DOHH2 (cell line): Measurements from ENCODE around the gene ARFIP1.

Experiments used
- H3F3A ChIP-seq: fragments of 200-600 bp; sonication (generic), shearing (Covaris generic); 2 replicates; pipeline ENCODE4 v1.6.0; 2016; ENCODE audit warnings: antibody characterized with exemption, mild to moderate bottlenecking; ENCODE audit not compliant: control insufficient read depth, insufficient read depth
- H3K27ac ChIP-seq: fragments of 200-600 bp; sonication (generic); 2 replicates; pipeline ENCODE4 v1.5.1; 2014; ENCODE audit warnings: low read depth, mild to moderate bottlenecking, low read length, moderate library complexity
- H3K27me3 ChIP-seq: fragments of 200-600 bp; sonication (generic); 2 replicates; pipeline ENCODE4 v1.6.1; 2014; ENCODE audit warnings: mild to moderate bottlenecking, low read length, mixed read lengths; ENCODE audit not compliant: control insufficient read depth
- H3K36me3 ChIP-seq: fragments of 200-600 bp; sonication (generic); 2 replicates; pipeline ENCODE4 v1.6.1; 2014; ENCODE audit warnings: mild to moderate bottlenecking, low read length, moderate library complexity, mixed read lengths; ENCODE audit not compliant: control insufficient read depth
- H3K4me1 ChIP-seq: fragments of 200-600 bp; sonication (generic); 2 replicates; pipeline ENCODE4 v1.6.1; 2014; ENCODE audit warnings: mild to moderate bottlenecking, low read length, mixed read lengths; ENCODE audit not compliant: control insufficient read depth
- H3K4me2 ChIP-seq: fragments of 200-600 bp; sonication (generic); 2 replicates; pipeline ENCODE4 v1.6.0; 2014; ENCODE audit warnings: mild to moderate bottlenecking, low read length, moderate library complexity
- H3K4me3 ChIP-seq: fragments of 200-600 bp; sonication (generic); 2 replicates; pipeline ENCODE4 v1.5.1; 2014; ENCODE audit warnings: mild to moderate bottlenecking, low read length, mixed read lengths
- H3K79me2 ChIP-seq: fragments of 200-600 bp; sonication (generic); 2 replicates; pipeline ENCODE4 v1.6.1; 2014; ENCODE audit warnings: mild to moderate bottlenecking, low read length, mixed read lengths; ENCODE audit not compliant: control insufficient read depth
- H3K9me2 ChIP-seq: fragments of 200-600 bp; sonication (generic); replicated peaks from 2 replicates; pipeline ENCODE4 v1.6.1; 2014; ENCODE audit warnings: mild to moderate bottlenecking, low read length, mixed read lengths; ENCODE audit not compliant: control insufficient read depth
- H3K9me3 ChIP-seq: fragments of 200-600 bp; sonication (generic); 2 replicates; pipeline ENCODE4 v1.6.1; 2014; ENCODE audit warnings: antibody characterized with exemption, low read length, mixed read lengths; ENCODE audit not compliant: control insufficient read depth, insufficient read depth
- H4K20me1 ChIP-seq: fragments of 200-600 bp; sonication (generic); 2 replicates; pipeline ENCODE4 v1.6.0; 2014; ENCODE audit warnings: low read depth, mild to moderate bottlenecking, antibody characterized with exemption, low read length, moderate library complexity; ENCODE audit not compliant: control insufficient read depth, insufficient read depth
- CTCF ChIP-seq: fragments of 200-600 bp; sonication (generic); IDR thresholded peaks from one replicate; pipeline ENCODE4 v1.5.1; 2014; ENCODE audit warnings: antibody characterized with exemption, mild to moderate bottlenecking, low read depth, low read length; ENCODE audit not compliant: poor library complexity, severe bottlenecking
- EZH2phosphoT487 ChIP-seq: fragments of 200-600 bp; sonication (generic); IDR thresholded peaks from 2 replicates; pipeline ENCODE4 v1.6.1; 2017; ENCODE audit warnings: borderline replicate concordance, mild to moderate bottlenecking, antibody characterized with exemption, low read length, moderate library complexity, mixed read lengths

ARFIP1 gene

DNA sequence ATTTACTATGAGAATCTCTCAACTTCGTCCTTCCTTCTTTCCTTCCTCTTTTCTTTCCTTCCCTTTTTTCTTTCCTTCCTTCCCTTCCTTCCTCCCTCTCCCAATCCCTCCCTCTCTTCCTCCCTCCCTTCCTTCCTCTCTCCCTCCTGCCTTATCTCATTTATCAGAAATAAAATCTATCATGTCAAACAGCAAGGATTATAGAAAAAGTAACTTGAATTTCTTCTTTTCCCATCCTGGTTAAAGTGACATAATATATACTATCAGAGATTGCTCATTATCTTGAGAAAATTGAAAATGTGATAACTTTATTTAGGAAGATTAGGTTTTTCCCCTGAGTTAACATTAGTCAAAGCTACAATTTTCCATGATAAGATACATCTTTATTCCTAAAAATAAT lies 5.8 kb upstream of the ARFIP1 start:
- H3K9me3 ChIP-seq = no peaks in the 10 kb centered on the region
- no peaks in the 10 kb centered on the region for H3K79me2 ChIP-seq
- no peaks in the 10 kb centered on the region for H3K9me2 ChIP-seq
- H3K4me2 ChIP-seq = no peak overlapping the region
- H3K4me3 ChIP-seq = no peak overlapping the region
- TF ChIP-seq EZH2phosphoT487 = no peak
- no peak for TF ChIP-seq CTCF
- H3K36me3 ChIP-seq = no peaks in the 10 kb centered on the region
- H3K27me3 ChIP-seq = peaks cover 30% of the 10 kb centered on the region
- no peaks in the 10 kb centered on the region for H4K20me1 ChIP-seq
- H3K4me1 ChIP-seq = peaks cover 14% of the 10 kb centered on the region
- no peak overlapping the region for H3K27ac ChIP-seq
- H3F3A ChIP-seq = no peaks in the 10 kb centered on the region; the same call in 1 of the 2 replicates

- H3K4me1 ChIP-seq = peaks cover 26% of the 10 kb centered on the region
- peaks cover 15% of the 10 kb centered on the region for H3K79me2 ChIP-seq
- H3K27ac ChIP-seq = no peak overlapping the region
- no peaks in the 10 kb centered on the region for H3K9me3 ChIP-seq
- H3K27me3 ChIP-seq = peaks cover 22% of the 10 kb centered on the region
- TF ChIP-seq CTCF = no peak
- no peak for TF ChIP-seq EZH2phosphoT487
- H3K9me2 ChIP-seq = no peaks in the 10 kb centered on the region
- no peaks in the 10 kb centered on the region; the same call in 1 of the 2 replicates for H3K36me3 ChIP-seq
- H3K4me3 ChIP-seq = no peak overlapping the region
- no peaks in the 10 kb centered on the region for H4K20me1 ChIP-seq
- no peak overlapping the region for H3K4me2 ChIP-seq
- H3F3A ChIP-seq = no peaks in the 10 kb centered on the region; the same call in 1 of the 2 replicates
Measured at GRCh38 chr4:152776352-152776751, 3.4 kb upstream of the ARFIP1 start.

GRCh38 chr4:152777488-152777887 lies 2.3 kb upstream of the ARFIP1 start:
- Histone ChIP-seq H3F3A (no peaks in the 10 kb centered on the region; the same call in 1 of the 2 replicates), H3K4me1 (peaks cover 37% of the 10 kb centered on the region), H3K36me3 (no peaks in the 10 kb centered on the region; the same call in 1 of the 2 replicates), H3K27me3 (peaks cover 19% of the 10 kb centered on the region), H3K9me3 (no peaks in the 10 kb centered on the region), H3K27ac (no peak overlapping the region), H3K4me3 (no peak overlapping the region), H3K9me2 (no peaks in the 10 kb centered on the region), H4K20me1 (0 out of 2 replicates have a peak, but pooled peaks cover 2% of the 10 kb centered on the region), H3K79me2 (peaks cover 25% of the 10 kb centered on the region), H3K4me2 (no peak overlapping the region)
- no peak for TF ChIP-seq CTCF
- no peak for TF ChIP-seq EZH2phosphoT487
